ENCODE results near the gene SEMA4D.

GRCh38 chr9:89426384-89426961 is 71.4 kb downstream of the SEMA4D start:
- TF ChIP-seq, protein P1, sequence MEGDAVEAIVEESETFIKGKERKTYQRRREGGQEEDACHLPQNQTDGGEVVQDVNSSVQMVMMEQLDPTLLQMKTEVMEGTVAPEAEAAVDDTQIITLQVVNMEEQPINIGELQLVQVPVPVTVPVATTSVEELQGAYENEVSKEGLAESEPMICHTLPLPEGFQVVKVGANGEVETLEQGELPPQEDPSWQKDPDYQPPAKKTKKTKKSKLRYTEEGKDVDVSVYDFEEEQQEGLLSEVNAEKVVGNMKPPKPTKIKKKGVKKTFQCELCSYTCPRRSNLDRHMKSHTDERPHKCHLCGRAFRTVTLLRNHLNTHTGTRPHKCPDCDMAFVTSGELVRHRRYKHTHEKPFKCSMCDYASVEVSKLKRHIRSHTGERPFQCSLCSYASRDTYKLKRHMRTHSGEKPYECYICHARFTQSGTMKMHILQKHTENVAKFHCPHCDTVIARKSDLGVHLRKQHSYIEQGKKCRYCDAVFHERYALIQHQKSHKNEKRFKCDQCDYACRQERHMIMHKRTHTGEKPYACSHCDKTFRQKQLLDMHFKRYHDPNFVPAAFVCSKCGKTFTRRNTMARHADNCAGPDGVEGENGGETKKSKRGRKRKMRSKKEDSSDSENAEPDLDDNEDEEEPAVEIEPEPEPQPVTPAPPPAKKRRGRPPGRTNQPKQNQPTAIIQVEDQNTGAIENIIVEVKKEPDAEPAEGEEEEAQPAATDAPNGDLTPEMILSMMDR (IDR thresholded peaks at IDR 0.05 in 8 of 11, conservative IDR thresholded peaks at IDR 0.05 in 3 of 11): no peak
- TF ChIP-seq POLR2AphosphoS5 (IDR thresholded peaks at IDR 0.05) (peak in 2 of 3 donors; percentile 52 to 67), POLR2A (IDR thresholded peaks at IDR 0.05) (no peak)

Measured in spleen (tissue), 7 donors.